ENCODE data around the gene CHRNA10.

DNA sequence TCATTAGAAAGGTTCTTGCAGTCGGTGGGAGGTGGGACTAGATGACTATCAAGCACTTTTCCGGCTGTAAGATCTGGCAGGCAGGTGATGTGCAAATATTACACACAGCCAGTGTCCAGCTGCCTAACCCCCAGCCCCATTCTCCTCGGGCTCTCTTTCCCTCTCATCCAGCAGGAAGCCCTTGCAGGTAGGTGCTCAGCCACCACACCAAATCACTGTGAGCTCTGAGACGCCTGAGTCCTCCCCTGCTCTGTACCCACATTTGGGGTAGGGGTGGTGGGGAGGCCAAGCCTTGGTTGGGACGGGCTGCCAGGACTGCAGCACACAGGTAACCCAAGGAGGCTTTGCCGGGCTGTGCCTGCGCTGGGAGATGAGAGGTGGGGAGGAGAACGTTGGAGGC, 30.0 kb downstream of the CHRNA10 start:
- TF ChIP-seq, protein P1, sequence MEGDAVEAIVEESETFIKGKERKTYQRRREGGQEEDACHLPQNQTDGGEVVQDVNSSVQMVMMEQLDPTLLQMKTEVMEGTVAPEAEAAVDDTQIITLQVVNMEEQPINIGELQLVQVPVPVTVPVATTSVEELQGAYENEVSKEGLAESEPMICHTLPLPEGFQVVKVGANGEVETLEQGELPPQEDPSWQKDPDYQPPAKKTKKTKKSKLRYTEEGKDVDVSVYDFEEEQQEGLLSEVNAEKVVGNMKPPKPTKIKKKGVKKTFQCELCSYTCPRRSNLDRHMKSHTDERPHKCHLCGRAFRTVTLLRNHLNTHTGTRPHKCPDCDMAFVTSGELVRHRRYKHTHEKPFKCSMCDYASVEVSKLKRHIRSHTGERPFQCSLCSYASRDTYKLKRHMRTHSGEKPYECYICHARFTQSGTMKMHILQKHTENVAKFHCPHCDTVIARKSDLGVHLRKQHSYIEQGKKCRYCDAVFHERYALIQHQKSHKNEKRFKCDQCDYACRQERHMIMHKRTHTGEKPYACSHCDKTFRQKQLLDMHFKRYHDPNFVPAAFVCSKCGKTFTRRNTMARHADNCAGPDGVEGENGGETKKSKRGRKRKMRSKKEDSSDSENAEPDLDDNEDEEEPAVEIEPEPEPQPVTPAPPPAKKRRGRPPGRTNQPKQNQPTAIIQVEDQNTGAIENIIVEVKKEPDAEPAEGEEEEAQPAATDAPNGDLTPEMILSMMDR (IDR thresholded peaks at IDR 0.05; ENCODE audit: low read length), result no peak
- no peak for TF ChIP-seq EZH2 (IDR thresholded peaks at IDR 0.05; ENCODE audit: borderline replicate concordance, low read length)
